ENCODE measurements around the gene ZCCHC24.

The ZCCHC24 gene

DNA sequence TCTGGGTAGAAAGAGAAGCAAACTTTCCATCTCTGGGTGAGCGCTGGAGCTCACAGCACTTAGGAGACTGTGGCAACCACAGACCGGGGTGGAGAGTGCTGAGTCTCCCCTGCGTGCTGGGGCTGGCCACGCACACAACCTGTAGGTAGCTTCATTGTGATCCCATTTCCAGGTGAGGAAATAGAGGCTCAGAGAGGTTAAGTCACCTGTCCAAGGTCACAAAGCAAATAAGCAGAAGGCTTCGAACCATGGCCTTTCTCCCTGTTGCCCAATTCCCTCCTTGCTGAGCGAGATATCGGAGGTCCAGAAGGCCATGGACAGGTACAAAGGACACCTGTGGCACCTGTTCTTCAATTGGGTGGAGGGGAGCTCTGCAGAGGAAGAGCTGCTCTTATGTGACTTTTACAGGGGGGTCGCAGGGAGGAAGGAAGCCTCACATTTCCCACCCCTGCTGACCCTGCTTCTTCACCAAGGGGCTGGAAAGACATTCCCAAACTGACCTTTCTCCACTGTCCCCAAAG is 39.4 kb downstream of the ZCCHC24 start:
- Histone ChIP-seq H3K27ac (ENCODE audit: low read length) (no peak overlapping the region), H3K36me3 (ENCODE audit: insufficient read depth, low read depth, low read length) (no peaks in the 10 kb centered on the region), H3K9ac (ENCODE audit: low read depth, low read length) (no peak overlapping the region), H3K4me1 (ENCODE audit: insufficient read depth, low read length) (peaks cover 17% of the 10 kb centered on the region; the same call in 1 of the 2 replicates), H3K9me3 (ENCODE audit: insufficient read depth, low read depth, low read length) (no peaks in the 10 kb centered on the region), H3K4me3 (ENCODE audit: low read length) (no peak overlapping the region), H3K27me3 (ENCODE audit: insufficient read depth, low read length) (no peaks in the 10 kb centered on the region; the same call in 1 of the 2 replicates)

DNA sequence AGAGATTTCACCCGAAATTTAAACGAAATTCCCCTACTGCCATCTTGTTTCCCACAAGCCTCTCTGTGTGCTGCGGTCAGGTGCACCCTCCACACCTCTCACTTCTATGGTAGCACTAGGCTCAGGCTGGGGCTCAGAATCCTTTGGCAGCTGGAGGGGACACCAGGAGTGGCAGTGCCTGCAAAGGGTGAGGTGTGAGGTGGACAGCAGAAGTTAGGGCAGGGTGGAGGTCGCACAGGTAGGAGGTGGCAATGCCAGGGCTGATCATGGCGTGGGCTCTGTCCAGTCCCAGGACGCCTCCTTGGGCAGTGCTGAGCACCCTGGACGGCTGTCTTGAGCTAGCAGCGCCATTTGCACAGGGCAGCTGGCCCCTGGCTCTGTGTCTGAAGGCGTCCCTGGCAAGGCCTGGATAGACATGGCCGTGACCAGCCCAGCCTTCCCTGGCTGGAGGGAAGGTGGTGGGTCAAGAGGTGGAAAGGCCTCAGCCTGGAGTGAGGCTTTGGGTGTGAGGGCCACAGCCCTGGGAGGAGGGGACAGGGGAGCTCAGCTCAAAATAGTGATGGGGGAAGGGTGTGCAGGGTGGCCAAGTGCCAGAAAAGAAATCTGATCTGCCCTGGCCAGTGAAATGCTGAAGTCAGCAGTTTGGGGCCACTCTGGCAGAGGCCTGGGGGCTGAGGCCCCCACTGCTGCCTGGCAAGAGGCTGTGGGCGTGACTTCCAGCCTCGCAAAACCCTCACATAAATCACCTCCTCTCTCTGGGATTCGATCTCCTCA is 40.0 kb downstream of the ZCCHC24 start:
- Histone ChIP-seq H3K9me3 (ENCODE audit: insufficient read depth, low read depth, low read length) (no peaks in the 10 kb centered on the region), H3K9ac (ENCODE audit: low read depth, low read length) (no peak overlapping the region), H3K27me3 (ENCODE audit: insufficient read depth, low read length) (no peaks in the 10 kb centered on the region; the same call in 1 of the 2 replicates), H3K36me3 (ENCODE audit: insufficient read depth, low read depth, low read length) (no peaks in the 10 kb centered on the region), H3K4me3 (ENCODE audit: low read length) (no peak overlapping the region), H3K4me1 (ENCODE audit: insufficient read depth, low read length) (peaks cover 17% of the 10 kb centered on the region; the same call in 1 of the 2 replicates), H3K27ac (ENCODE audit: low read length) (no peak overlapping the region)

GRCh38 chr10:79404690-79405131 is 40.7 kb downstream of the ZCCHC24 start:
- Histone ChIP-seq H3K9ac (ENCODE audit: low read depth, low read length) (peak overlapping the region; percentile 1; the same call in 1 of the 2 replicates), H3K4me3 (ENCODE audit: low read length) (no peak overlapping the region; the same call in 1 of the 2 replicates), H3K27me3 (ENCODE audit: insufficient read depth, low read length) (no peaks in the 10 kb centered on the region; the same call in 1 of the 2 replicates), H3K9me3 (ENCODE audit: insufficient read depth, low read depth, low read length) (no peaks in the 10 kb centered on the region), H3K27ac (ENCODE audit: low read length) (no peak overlapping the region), H3K4me1 (ENCODE audit: insufficient read depth, low read length) (peaks cover 21% of the 10 kb centered on the region; the same call in 1 of the 2 replicates), H3K36me3 (ENCODE audit: insufficient read depth, low read depth, low read length) (no peaks in the 10 kb centered on the region)

- H3K27ac ChIP-seq (ENCODE audit: low read length) = no peak overlapping the region
These were observed 41.2 kb downstream of the ZCCHC24 start for GRCh38 chr10:79404231-79404609.

DNA sequence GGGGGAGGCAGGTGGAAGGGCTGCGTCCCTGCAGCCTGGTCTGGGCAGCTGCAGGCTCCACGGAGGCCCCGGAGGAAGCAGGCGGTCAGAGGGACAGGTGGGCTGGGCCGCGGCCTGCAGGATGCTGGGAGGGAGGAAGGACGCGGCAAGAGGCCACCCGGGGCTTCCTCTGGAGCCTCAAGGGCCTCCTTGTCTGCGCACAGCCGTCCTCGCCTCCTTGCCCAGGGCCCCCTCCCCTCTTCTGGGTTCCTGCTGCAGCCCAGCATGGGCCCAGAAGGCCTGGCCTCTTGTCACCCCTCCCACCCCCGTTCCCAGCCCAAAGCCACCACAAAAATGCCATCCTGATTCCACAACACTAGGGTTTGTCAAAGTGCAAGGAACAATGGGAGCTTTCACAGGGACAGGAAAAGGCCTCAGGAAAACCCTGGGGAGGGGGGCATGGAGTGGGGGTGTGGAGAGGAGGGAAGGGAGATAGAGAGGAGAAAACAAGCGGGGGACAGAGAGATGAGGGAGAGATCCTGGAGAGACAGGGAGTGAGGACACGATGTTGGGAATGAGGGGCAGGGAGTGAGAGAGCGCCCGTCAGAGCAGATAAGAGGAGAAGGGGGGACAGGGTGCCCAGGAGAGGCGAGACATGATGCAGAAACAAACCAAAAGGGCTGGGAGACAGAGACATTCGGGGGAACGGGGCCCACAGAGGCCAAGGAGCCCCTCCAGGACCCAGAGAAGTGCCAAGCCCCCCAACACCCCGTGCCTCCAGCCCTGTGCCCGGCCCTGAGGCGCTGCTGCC is 41.8 kb downstream of the ZCCHC24 start:
- H3K9ac ChIP-seq (ENCODE audit: low read depth, low read length) = peak overlapping the region; percentile 18; the same call in 1 of the 2 replicates
- peaks cover 31% of the 10 kb centered on the region; the same call in 1 of the 2 replicates for H3K4me1 ChIP-seq (ENCODE audit: insufficient read depth, low read length)
- H3K4me3 ChIP-seq (ENCODE audit: low read length) = peak overlapping the region; percentile 44; the same call in 1 of the 2 replicates
- no peaks in the 10 kb centered on the region for H3K36me3 ChIP-seq (ENCODE audit: insufficient read depth, low read depth, low read length)
- no peak overlapping the region for H3K27ac ChIP-seq (ENCODE audit: low read length)
- no peaks in the 10 kb centered on the region; the same call in 1 of the 2 replicates for H3K27me3 ChIP-seq (ENCODE audit: insufficient read depth, low read length)
- no peaks in the 10 kb centered on the region for H3K9me3 ChIP-seq (ENCODE audit: insufficient read depth, low read depth, low read length)

More at GRCh38 chr10:79404231-79404609, 41.2 kb downstream of the ZCCHC24 start:
- Histone ChIP-seq H3K27me3 (ENCODE audit: insufficient read depth, low read length) (no peaks in the 10 kb centered on the region; the same call in 1 of the 2 replicates), H3K4me3 (ENCODE audit: low read length) (peak overlapping the region; percentile 44; the same call in 1 of the 2 replicates), H3K9me3 (ENCODE audit: insufficient read depth, low read depth, low read length) (no peaks in the 10 kb centered on the region), H3K36me3 (ENCODE audit: insufficient read depth, low read depth, low read length) (no peaks in the 10 kb centered on the region), H3K9ac (ENCODE audit: low read depth, low read length) (peak overlapping the region; percentile 1; the same call in 1 of the 2 replicates), H3K4me1 (ENCODE audit: insufficient read depth, low read length) (peaks cover 25% of the 10 kb centered on the region; the same call in 1 of the 2 replicates)

DNA sequence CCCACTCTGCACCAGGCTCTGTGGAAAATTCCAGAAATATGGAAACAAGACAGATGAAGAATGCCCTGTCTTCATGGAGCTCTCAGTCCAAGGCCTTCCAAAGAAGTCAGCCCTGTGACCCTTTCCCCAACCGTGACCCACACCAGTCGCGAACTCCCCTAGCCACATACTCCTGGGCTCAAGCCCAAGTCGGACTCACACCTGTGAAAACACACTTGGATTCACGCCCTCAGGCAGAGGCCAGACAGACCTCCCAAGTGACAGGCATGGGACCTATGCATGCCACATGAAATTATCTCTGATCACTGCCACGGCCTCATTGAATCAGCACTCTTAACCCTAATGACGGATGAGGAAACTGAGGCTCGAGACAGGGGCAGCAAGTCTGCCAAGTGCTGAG is 42.5 kb downstream of the ZCCHC24 start:
- H3K36me3 ChIP-seq (ENCODE audit: insufficient read depth, low read depth, low read length) = no peaks in the 10 kb centered on the region
- no peaks in the 10 kb centered on the region for H3K9me3 ChIP-seq (ENCODE audit: insufficient read depth, low read depth, low read length)
- peaks cover 32% of the 10 kb centered on the region; the same call in 1 of the 2 replicates for H3K4me1 ChIP-seq (ENCODE audit: insufficient read depth, low read length)
- peak overlapping the region; percentile 18; the same call in 1 of the 2 replicates for H3K9ac ChIP-seq (ENCODE audit: low read depth, low read length)
- H3K4me3 ChIP-seq (ENCODE audit: low read length) = no peak overlapping the region; the same call in 1 of the 2 replicates
- H3K27ac ChIP-seq (ENCODE audit: low read length) = no peak overlapping the region
- H3K27me3 ChIP-seq (ENCODE audit: insufficient read depth, low read length) = no peaks in the 10 kb centered on the region; the same call in 1 of the 2 replicates

GRCh38 chr10:79402625-79402946 is 42.8 kb downstream of the ZCCHC24 start:
- Histone ChIP-seq H3K27ac (ENCODE audit: low read length) (no peak overlapping the region), H3K36me3 (ENCODE audit: insufficient read depth, low read depth, low read length) (no peaks in the 10 kb centered on the region), H3K27me3 (ENCODE audit: insufficient read depth, low read length) (no peaks in the 10 kb centered on the region; the same call in 1 of the 2 replicates), H3K4me3 (ENCODE audit: low read length) (no peak overlapping the region), H3K9me3 (ENCODE audit: insufficient read depth, low read depth, low read length) (no peaks in the 10 kb centered on the region), H3K4me1 (ENCODE audit: insufficient read depth, low read length) (peaks cover 32% of the 10 kb centered on the region; the same call in 1 of the 2 replicates), H3K9ac (ENCODE audit: low read depth, low read length) (no peak overlapping the region)

DNA sequence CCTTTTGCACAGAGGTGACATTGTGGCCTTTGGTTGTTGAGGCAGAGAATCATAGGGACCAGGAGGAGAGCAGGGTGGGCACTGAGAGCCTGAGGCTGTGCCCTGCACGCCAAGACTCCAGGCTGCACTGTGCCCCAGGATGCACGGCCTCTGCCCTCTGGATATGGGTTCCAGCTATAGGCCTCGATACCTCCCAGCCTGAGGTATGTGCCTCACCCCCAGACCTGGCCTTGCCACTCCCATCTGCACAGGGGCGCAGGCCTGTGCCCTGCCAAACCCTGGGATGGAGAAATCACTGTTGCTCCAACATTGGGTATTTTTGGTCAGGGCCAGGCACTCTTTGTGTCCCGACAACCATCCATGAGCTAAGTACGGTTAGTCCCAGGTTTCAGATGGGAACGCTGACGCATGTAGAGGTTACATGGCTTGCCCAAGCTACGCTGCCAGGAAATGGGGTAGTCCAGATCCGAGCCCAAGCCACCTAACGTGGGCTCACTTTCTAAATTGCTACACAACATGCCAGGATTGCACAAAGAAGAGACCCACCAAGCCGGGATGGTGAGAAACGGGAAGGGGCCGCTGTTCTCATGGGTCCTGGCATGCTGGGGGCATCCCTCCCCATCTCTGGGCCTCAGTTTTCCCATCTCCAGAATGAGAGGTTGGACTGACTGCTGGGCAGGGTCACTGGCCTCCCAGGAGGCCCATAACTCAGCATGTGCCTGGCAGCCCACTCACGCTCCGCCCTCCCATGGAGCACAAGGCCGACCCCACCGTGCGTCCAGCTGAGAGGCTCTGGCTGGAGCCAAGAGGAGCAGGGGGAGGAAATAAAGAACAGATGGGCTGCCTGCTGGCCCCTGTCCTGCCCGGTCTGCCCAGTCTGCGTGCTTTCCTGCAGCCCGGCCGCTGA is 44.2 kb downstream of the ZCCHC24 start:
- H3K36me3 ChIP-seq (ENCODE audit: insufficient read depth, low read depth, low read length) = no peaks in the 10 kb centered on the region
- H3K9ac ChIP-seq (ENCODE audit: low read depth, low read length) = no peak overlapping the region
- H3K9me3 ChIP-seq (ENCODE audit: insufficient read depth, low read depth, low read length) = no peaks in the 10 kb centered on the region
- no peak overlapping the region for H3K27ac ChIP-seq (ENCODE audit: low read length)
- no peak overlapping the region for H3K4me3 ChIP-seq (ENCODE audit: low read length)
- H3K4me1 ChIP-seq (ENCODE audit: insufficient read depth, low read length) = peaks cover 32% of the 10 kb centered on the region; the same call in 1 of the 2 replicates
- no peaks in the 10 kb centered on the region; the same call in 1 of the 2 replicates for H3K27me3 ChIP-seq (ENCODE audit: insufficient read depth, low read length)

DNA sequence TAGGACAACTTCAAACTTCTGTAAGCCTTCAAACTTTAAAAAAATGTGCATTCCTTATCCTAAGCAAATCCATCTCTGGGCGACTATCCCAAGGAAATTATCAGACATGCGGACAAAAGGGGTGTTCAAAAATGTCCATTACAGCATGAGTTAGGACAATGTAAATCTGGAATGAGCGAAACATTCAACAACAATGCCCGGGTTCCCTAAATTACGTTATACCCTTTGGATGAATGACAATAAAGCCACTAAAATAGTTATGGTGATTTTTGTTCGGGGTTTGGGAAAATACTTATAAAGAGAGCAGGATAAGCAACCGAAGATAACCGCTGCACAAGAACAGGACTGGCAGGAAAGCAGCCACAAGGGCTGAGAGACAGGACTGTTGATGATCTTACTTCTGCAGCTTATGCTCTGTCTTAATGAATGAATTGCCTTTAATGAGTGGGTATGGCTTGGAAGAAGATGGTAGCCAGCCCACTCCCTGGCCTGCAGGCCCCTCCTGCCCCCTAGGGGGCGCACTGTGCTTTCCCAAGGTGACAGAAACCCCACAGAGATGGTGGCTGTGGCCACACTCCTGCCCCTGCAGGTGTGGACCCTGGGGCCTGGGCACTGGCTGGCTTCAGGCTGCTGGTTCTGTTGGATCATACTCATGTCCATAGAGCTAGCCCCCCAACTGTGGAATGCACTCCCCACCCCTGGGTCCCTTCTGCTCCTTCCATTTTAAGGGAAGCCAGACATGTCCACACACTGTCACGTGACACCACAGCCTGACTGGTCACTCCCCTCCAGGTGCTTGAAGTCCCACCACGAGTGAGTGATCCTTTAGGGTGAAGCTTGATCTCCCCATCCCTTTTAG is 45.0 kb downstream of the ZCCHC24 start:
- H3K27ac ChIP-seq (ENCODE audit: low read length) = no peak overlapping the region
- no peak overlapping the region for H3K4me3 ChIP-seq (ENCODE audit: low read length)
- H3K9me3 ChIP-seq (ENCODE audit: insufficient read depth, low read depth, low read length) = no peaks in the 10 kb centered on the region
- no peaks in the 10 kb centered on the region; the same call in 1 of the 2 replicates for H3K27me3 ChIP-seq (ENCODE audit: insufficient read depth, low read length)
- peaks cover 32% of the 10 kb centered on the region; the same call in 1 of the 2 replicates for H3K4me1 ChIP-seq (ENCODE audit: insufficient read depth, low read length)
- H3K36me3 ChIP-seq (ENCODE audit: insufficient read depth, low read depth, low read length) = no peaks in the 10 kb centered on the region
- no peak overlapping the region for H3K9ac ChIP-seq (ENCODE audit: low read depth, low read length)

- Histone ChIP-seq H3K4me3 (ENCODE audit: low read length) (no peak overlapping the region), H3K9ac (ENCODE audit: low read depth, low read length) (peak overlapping the region; percentile 62; the same call in 1 of the 2 replicates), H3K27ac (ENCODE audit: low read length) (no peak overlapping the region), H3K27me3 (ENCODE audit: insufficient read depth, low read length) (no peaks in the 10 kb centered on the region; the same call in 1 of the 2 replicates), H3K36me3 (ENCODE audit: insufficient read depth, low read depth, low read length) (no peaks in the 10 kb centered on the region), H3K4me1 (ENCODE audit: insufficient read depth, low read length) (peaks cover 26% of the 10 kb centered on the region; the same call in 1 of the 2 replicates), H3K9me3 (ENCODE audit: insufficient read depth, low read depth, low read length) (no peaks in the 10 kb centered on the region)
These were observed 46.1 kb downstream of the ZCCHC24 start for GRCh38 chr10:79399223-79399831.
